Loucy (cell line): ENCODE results near the gene MYO1D.
"Not testable (repeated sequence)": the region's sequence is repeated elsewhere in the genome, so short reads cannot be mapped to it uniquely, and the experiment has no call there.

ENCODE experiments used
- EZH2phosphoT487 ChIP-seq: fragments of 200-600 bp; IDR thresholded peaks from 2 replicates; pipeline ENCODE4 v1.6.1; 2018; ENCODE audit warnings: antibody characterized with exemption, mild to moderate bottlenecking, moderate library complexity, borderline replicate concordance
- TF ChIP-seq, protein P1 (sequence below): fragments of 200-600 bp; sonication (generic); conservative IDR thresholded peaks from 2 replicates; pipeline ENCODE4 v1.5.1; 2014; ENCODE audit warnings: mild to moderate bottlenecking, antibody characterized with exemption, low read length

DNA sequence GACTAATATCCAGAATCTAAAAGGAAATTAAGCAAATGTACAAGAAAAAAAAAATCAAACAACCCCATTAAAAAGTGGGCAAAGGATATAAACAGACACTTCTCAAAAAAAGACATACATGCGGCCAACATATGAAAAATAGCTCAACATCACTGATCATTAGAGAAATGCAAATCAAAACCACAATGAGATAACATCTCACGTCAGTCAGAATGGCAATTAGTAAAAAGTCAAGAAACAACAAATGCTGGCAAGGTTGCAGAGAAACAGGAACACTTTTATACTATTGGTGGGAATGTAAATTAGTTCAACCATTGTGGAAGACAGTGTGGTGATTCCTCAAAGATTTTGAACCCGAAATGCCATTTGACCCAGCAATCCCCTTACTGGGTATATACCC lies 162.0 kb downstream of the MYO1D start:
- TF ChIP-seq, protein P1, sequence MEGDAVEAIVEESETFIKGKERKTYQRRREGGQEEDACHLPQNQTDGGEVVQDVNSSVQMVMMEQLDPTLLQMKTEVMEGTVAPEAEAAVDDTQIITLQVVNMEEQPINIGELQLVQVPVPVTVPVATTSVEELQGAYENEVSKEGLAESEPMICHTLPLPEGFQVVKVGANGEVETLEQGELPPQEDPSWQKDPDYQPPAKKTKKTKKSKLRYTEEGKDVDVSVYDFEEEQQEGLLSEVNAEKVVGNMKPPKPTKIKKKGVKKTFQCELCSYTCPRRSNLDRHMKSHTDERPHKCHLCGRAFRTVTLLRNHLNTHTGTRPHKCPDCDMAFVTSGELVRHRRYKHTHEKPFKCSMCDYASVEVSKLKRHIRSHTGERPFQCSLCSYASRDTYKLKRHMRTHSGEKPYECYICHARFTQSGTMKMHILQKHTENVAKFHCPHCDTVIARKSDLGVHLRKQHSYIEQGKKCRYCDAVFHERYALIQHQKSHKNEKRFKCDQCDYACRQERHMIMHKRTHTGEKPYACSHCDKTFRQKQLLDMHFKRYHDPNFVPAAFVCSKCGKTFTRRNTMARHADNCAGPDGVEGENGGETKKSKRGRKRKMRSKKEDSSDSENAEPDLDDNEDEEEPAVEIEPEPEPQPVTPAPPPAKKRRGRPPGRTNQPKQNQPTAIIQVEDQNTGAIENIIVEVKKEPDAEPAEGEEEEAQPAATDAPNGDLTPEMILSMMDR = not testable (repeated sequence)
- not testable (repeated sequence) for TF ChIP-seq EZH2phosphoT487
